ENCODE data around the gene APC2. TPM values are rescaled to one million over a fixed set of nuclear protein-coding genes. Genes with fewer than 3 reads are reported as not detected.
"Not testable (repeated sequence)": the region's sequence is repeated elsewhere in the genome, so short reads cannot be mapped to it uniquely, and the experiment has no call there.

The APC2 gene
- total and polyA plus RNA-seq, 4 donors: 0.03 to 0.42 (median 0.26) TPM; not detected in 1

DNA sequence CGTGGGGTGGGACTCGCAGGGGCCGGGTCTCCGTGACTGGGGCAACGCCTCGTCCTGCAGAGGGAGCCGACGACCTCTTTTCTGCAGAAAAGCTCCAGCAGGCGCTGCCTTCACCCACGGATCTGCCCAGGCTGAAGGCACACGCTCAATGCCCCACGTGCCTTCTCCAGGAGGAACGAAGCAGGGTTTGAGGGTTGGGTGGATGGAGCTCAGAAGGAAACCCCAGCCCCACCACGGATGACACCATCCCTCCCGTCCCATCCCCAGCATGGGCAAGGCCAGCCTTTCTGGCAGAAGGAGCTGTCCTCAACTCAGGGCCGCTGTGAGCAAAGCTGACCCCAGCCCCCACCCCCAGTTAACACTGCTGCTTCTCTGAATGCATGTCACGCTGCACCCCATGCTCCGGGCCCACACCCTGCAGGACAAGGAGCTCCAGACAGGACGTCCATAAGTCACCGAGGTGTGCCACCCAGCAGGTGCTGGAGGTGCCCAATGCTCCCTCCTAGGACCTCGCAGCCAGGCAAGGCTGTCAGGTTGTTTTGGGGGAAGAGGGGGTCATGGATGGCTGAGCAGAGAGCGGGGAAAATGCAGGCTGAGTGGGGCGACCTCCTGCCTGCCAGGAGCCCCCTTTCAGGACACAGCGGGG, 21.7 kb downstream of the APC2 start:
- Histone ChIP-seq H3K27ac (ENCODE audit: low read depth in 1 of 2, low read length in 2 of 2) (no peak overlapping the region), H3K4me1 (ENCODE audit: control insufficient read depth in 1 of 2, insufficient read depth in 2 of 2, low read length in 2 of 2) (no peaks in the 10 kb centered on the region), H3K36me3 (ENCODE audit: control insufficient read depth in 1 of 2, insufficient read depth in 2 of 2, low read length in 1 of 2) (no peaks in the 10 kb centered on the region), H3K9me3 (ENCODE audit: control insufficient read depth, low read length) (no peaks in the 10 kb centered on the region), H3K27me3 (ENCODE audit: control insufficient read depth in 1 of 2, insufficient read depth in 2 of 2, low read length in 1 of 2) (peaks cover 0 to 2% of the 10 kb centered on the region in 2 donors), H3K4me3 (ENCODE audit: low read length in 2 of 2) (no peak overlapping the region)
- DNase-seq (no peak), ATAC-seq (ENCODE audit: low FRiP score) (no peak)
- intact Hi-C loops (cut with DNase I): no loop called here
- WGBS, 2 donors: 26 to 28% methylated on average over 24 of the region's 24 CpGs

DNA sequence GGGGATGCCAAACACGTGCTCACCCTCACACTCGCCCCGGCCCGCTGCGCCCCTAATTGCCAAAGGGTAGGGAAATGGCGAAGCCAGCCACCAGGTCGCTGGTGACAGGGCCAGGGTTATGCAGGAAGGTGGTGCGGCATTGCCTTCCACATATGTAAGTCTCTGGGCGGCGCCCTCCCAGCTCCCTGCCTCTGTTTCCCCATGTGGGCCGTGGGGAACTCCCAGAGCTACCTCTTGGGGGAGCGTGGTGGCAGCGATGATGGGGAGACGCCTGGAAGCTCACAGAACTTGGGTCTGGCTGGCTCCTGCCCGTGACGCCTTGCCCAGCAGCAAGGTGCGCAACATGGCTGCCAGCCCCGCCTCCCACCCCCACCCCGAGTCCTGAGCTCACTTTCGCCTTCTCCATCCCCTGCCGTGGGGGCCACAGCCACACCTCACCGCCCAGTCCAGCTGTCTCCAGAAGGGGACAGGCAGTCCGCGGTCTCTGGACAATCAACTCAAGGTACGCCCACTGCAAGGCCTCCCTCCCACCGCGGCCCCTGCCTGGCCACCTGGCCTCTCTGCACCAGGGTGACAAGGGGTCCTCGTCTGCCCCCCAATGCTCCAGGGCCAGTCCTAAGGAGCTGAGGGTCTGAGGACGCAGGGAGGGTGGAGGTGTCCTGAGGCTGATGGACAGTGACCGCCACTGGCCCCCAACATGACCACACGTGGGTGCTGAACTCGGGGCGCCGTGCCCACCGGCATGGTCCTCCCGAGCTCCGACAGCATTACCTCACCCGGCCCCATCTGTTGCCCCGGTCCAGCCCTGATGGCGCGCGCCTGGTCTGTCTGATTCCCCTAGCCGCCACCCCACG, 22.5 kb downstream of the APC2 start:
- no peaks in the 10 kb centered on the region for H3K4me1 ChIP-seq (ENCODE audit: control insufficient read depth in 1 of 2, insufficient read depth in 2 of 2, low read length in 2 of 2)

DNA sequence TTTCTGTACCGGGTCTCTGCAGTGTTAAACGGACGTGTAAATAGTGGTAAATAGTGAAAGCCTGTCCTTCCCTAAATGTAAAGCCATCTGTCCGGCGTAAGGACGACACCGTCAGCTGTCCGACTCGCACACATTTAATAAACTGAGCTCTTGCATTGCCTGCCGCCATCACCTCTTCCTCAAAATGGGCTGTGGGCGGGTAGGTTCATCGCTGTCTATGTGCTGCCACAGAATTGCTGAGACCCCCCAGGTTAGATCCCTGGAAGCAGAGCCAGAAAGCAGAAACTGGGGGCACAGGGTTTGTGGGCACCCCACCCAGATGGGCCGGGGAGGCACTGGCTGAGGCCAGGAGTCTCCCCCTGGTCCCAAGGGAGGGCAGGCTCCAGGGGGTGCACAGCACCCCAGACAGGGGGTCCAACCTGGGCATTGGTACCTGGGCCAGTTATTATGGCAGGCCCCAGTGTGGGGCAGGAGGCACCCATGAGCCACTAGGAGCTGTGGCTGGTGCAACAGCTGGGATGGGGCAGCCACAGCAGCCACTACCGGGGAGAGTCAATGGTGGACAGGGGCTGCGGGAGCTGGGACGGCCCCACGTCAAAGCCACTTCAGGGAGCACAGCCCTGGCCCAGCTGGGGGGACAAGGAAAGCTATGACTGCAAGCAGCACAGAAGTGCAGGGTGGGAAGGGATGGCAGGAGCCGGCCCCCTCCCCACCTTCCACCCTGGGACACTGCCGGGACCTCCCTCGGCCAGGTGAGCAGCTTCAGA, 23.3 kb downstream of the APC2 start:
- ATAC-seq (ENCODE audit: low FRiP score): no peak
- 75 to 78% methylated on average over 20 of the region's 20 CpGs for WGBS, 2 donors

More for the DNA sequence above, 22.5 kb downstream of the APC2 start:
- Histone ChIP-seq H3K4me3 (ENCODE audit: low read length in 2 of 2) (no peak overlapping the region), H3K27ac (ENCODE audit: low read depth in 1 of 2, low read length in 2 of 2) (no peak overlapping the region), H3K36me3 (ENCODE audit: control insufficient read depth in 1 of 2, insufficient read depth in 2 of 2, low read length in 1 of 2) (no peaks in the 10 kb centered on the region), H3K9me3 (ENCODE audit: control insufficient read depth, low read length) (no peaks in the 10 kb centered on the region), H3K27me3 (ENCODE audit: control insufficient read depth in 1 of 2, insufficient read depth in 2 of 2, low read length in 1 of 2) (peaks cover 0 to 2% of the 10 kb centered on the region in 2 donors)
- intact Hi-C loops (cut with DNase I): no loop called here
- ATAC-seq (ENCODE audit: low FRiP score): no peak
- no peak for DNase-seq
- WGBS, 2 donors: 47 to 49% methylated on average over 42 to 44 of the region's 44 CpGs

DNA sequence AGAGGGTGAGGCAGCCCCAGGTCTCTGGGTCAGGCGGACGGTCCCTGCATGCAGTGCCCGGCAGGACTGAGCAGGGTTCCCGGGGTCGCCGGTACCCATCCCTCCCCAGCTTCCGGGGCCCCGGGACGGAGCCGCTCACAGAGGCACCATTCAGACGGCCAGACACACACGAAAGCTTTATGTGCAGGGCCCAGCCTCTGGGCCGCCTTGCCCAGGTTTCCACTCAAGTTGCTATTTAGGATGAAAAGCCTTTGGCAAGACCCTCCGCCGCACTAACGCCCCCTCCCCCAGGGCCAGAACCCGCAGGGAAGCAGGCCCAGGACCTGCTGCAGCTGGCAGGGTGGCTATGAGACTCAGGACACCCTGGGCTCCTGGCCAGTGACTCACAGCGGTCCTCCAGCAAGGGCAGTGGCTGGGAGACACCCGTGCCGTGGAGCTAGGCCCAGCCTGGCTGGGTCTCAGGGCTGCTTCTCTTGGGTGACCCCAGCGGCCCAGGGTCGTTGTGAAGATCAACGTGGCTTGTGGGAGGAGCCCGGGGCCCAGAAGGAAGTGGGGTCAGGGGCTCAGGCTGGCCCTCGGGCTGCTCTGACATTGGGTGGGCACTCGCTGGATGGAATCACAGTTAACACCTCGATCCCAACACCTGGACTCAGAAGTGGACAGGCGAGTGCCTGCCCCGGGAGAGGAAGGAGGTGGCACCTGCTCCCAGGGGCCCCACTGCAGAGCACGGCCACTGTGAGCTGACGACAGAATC, 24.3 kb downstream of the APC2 start:
- Histone ChIP-seq H3K4me3 (ENCODE audit: low read length in 2 of 2) (no peak overlapping the region), H3K36me3 (ENCODE audit: control insufficient read depth in 1 of 2, insufficient read depth in 2 of 2, low read length in 1 of 2) (no peaks in the 10 kb centered on the region), H3K27me3 (ENCODE audit: control insufficient read depth in 1 of 2, insufficient read depth in 2 of 2, low read length in 1 of 2) (peaks cover 0 to 2% of the 10 kb centered on the region in 2 donors), H3K27ac (ENCODE audit: low read depth in 1 of 2, low read length in 2 of 2) (no peak overlapping the region), H3K9me3 (ENCODE audit: control insufficient read depth, low read length) (no peaks in the 10 kb centered on the region), H3K4me1 (ENCODE audit: control insufficient read depth in 1 of 2, insufficient read depth in 2 of 2, low read length in 2 of 2) (no peaks in the 10 kb centered on the region)
- ATAC-seq (ENCODE audit: low FRiP score) (no peak), DNase-seq (no peak)
- intact Hi-C loops (cut with DNase I): no loop called here
- WGBS, 2 donors: 70 to 74% methylated on average over 30 to 31 of the region's 31 CpGs

More for the DNA sequence above, 23.3 kb downstream of the APC2 start:
- Histone ChIP-seq H3K36me3 (ENCODE audit: control insufficient read depth in 1 of 2, insufficient read depth in 2 of 2, low read length in 1 of 2) (no peaks in the 10 kb centered on the region), H3K9me3 (ENCODE audit: control insufficient read depth, low read length) (no peaks in the 10 kb centered on the region), H3K27me3 (ENCODE audit: control insufficient read depth in 1 of 2, insufficient read depth in 2 of 2, low read length in 1 of 2) (peaks cover 0 to 2% of the 10 kb centered on the region in 2 donors), H3K4me3 (ENCODE audit: low read length in 2 of 2) (no peak overlapping the region), H3K4me1 (ENCODE audit: control insufficient read depth in 1 of 2, insufficient read depth in 2 of 2, low read length in 2 of 2) (no peaks in the 10 kb centered on the region), H3K27ac (ENCODE audit: low read depth in 1 of 2, low read length in 2 of 2) (no peak overlapping the region)
- DNase-seq: no peak
- intact Hi-C loops (cut with DNase I): no loop called here

DNA sequence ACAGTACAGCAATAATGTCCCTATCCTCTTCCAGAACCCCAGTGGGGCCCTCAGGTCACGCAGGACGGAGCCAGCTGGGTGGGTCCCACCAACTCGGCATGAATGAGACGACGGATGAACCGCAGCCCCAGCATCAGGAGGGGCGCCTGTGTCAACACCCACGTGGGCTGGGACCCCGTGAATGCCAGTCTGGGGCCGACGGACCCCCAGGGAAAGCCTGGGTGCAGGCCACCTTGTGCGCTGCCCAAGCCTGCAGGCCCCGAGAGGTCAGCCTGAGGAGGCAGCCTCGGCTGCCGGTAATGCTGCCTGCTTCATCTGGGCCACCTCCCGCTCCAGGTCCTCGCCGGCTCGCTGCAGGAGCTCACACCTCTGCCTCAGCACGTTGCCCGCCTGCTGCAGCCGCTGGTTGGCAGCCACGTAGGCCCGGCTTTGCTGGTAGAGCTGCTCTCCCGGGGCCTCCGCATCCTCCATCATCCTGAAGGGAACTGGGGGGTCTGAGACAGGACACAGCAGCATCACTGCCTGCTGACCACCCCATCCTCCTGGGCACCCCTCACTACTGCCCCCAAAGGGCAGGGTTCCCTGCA, 24.9 kb downstream of the APC2 start:
- no peak for DNase-seq
- Histone ChIP-seq H3K9me3 (ENCODE audit: control insufficient read depth, low read length) (no peaks in the 10 kb centered on the region), H3K4me3 (ENCODE audit: low read length in 2 of 2) (no peak overlapping the region), H3K27ac (ENCODE audit: low read depth in 1 of 2, low read length in 2 of 2) (no peak overlapping the region), H3K36me3 (ENCODE audit: control insufficient read depth in 1 of 2, insufficient read depth in 2 of 2, low read length in 1 of 2) (no peaks in the 10 kb centered on the region), H3K27me3 (ENCODE audit: control insufficient read depth in 1 of 2, insufficient read depth in 2 of 2, low read length in 1 of 2) (peaks cover 0 to 2% of the 10 kb centered on the region in 2 donors), H3K4me1 (ENCODE audit: control insufficient read depth in 1 of 2, insufficient read depth in 2 of 2, low read length in 2 of 2) (no peaks in the 10 kb centered on the region)
- no peak for ATAC-seq (ENCODE audit: low FRiP score)
- intact Hi-C loops (cut with DNase I): no loop called here
- WGBS, 2 donors: 88 to 91% methylated on average over 23 to 26 of the region's 26 CpGs

- H3K9me3 ChIP-seq (ENCODE audit: control insufficient read depth, low read length): no peaks in the 10 kb centered on the region
- H3K27ac ChIP-seq (ENCODE audit: low read depth in 1 of 2, low read length in 2 of 2): no peak overlapping the region
- no peak for DNase-seq
- WGBS, 2 donors: 91 to 92% methylated on average over 31 of the region's 31 CpGs
- no peak overlapping the region for H3K4me3 ChIP-seq (ENCODE audit: low read length in 2 of 2)
- no peaks in the 10 kb centered on the region for H3K4me1 ChIP-seq (ENCODE audit: control insufficient read depth in 1 of 2, insufficient read depth in 2 of 2, low read length in 2 of 2)
- no peaks in the 10 kb centered on the region for H3K36me3 ChIP-seq (ENCODE audit: control insufficient read depth in 1 of 2, insufficient read depth in 2 of 2, low read length in 1 of 2)
- peaks cover 0 to 2% of the 10 kb centered on the region in 2 donors for H3K27me3 ChIP-seq (ENCODE audit: control insufficient read depth in 1 of 2, insufficient read depth in 2 of 2, low read length in 1 of 2)
- intact Hi-C loops (cut with DNase I): no loop called here
- no peak for ATAC-seq (ENCODE audit: low FRiP score)
These were observed 26.0 kb downstream of the APC2 start for GRCh38 chr19:1475751-1476437.

GRCh38 chr19:1477056-1477455, 27.1 kb downstream of the APC2 start:
- ATAC-seq (ENCODE audit: low FRiP score); DNase-seq; H3K36me3 ChIP-seq (ENCODE audit: control insufficient read depth in 1 of 2, insufficient read depth in 2 of 2, low read length in 1 of 2); H3K4me1 ChIP-seq (ENCODE audit: control insufficient read depth in 1 of 2, insufficient read depth in 2 of 2, low read length in 2 of 2); H3K4me3 ChIP-seq (ENCODE audit: low read length in 2 of 2); intact Hi-C loops (cut with DNase I); H3K9me3 ChIP-seq (ENCODE audit: control insufficient read depth, low read length); H3K27me3 ChIP-seq (ENCODE audit: control insufficient read depth in 1 of 2, insufficient read depth in 2 of 2, low read length in 1 of 2); H3K27ac ChIP-seq (ENCODE audit: low read depth in 1 of 2, low read length in 2 of 2): not testable (repeated sequence)
- WGBS, 2 donors: 95 to 97% methylated on average over 9 of the region's 9 CpGs

Data from aorta (tissue), 5 donors.